Putamen (tissue), 1 donor: ENCODE measurements around the gene TUBB2B.
"Not testable (repeated sequence)": the region's sequence is repeated elsewhere in the genome, so short reads cannot be mapped to it uniquely, and the experiment has no call there.

Source experiments
- DNase-seq: peaks from one replicate; pipeline ENCODE4 v3.0.0-alpha.2; 2016; ENCODE audit warnings: low spot score

The TUBB2B gene

GRCh38 chr6:3209114-3210023 lies 18.1 kb downstream of the TUBB2B start:
- DNase-seq: peak; percentile 73

GRCh38 chr6:3208775-3209113 lies 18.7 kb downstream of the TUBB2B start:
- DNase-seq: no peak

GRCh38 chr6:3208098-3208774 lies 19.2 kb downstream of the TUBB2B start:
- no peak for DNase-seq

- DNase-seq: no peak
Measured at GRCh38 chr6:3206339-3207015, 21.0 kb downstream of the TUBB2B start.

GRCh38 chr6:3205913-3206312 lies 21.5 kb downstream of the TUBB2B start:
- no peak for DNase-seq

GRCh38 chr6:3204921-3205320 lies 22.5 kb downstream of the TUBB2B start:
- DNase-seq: no peak

- DNase-seq: no peak
Measured at GRCh38 chr6:3202999-3203696, 24.3 kb downstream of the TUBB2B start.

- no peak for DNase-seq
Measured at GRCh38 chr6:3201388-3201787, 26.1 kb downstream of the TUBB2B start.

- DNase-seq: no peak
Measured at GRCh38 chr6:3200682-3201081, 26.8 kb downstream of the TUBB2B start.

GRCh38 chr6:3199382-3199781 lies 28.1 kb downstream of the TUBB2B start:
- no peak for DNase-seq

- DNase-seq: not testable (repeated sequence)
Measured at GRCh38 chr6:3197734-3198133, 29.7 kb downstream of the TUBB2B start.

- DNase-seq: no peak
Measured at GRCh38 chr6:3196770-3197169, 30.7 kb downstream of the TUBB2B start.

- peak; percentile 74 for DNase-seq
Measured at GRCh38 chr6:3195695-3196497, 31.6 kb downstream of the TUBB2B start.

- no peak for DNase-seq
Measured at GRCh38 chr6:3195420-3195694, 32.1 kb downstream of the TUBB2B start.

- peak; percentile 86 for DNase-seq
Measured at GRCh38 chr6:3194535-3195419, 32.7 kb downstream of the TUBB2B start.

GRCh38 chr6:3193102-3193849 lies 34.2 kb downstream of the TUBB2B start:
- no peak for DNase-seq

GRCh38 chr6:3190779-3191178 lies 36.7 kb downstream of the TUBB2B start:
- no peak for DNase-seq

- DNase-seq: no peak
Measured at GRCh38 chr6:3190056-3190455, 37.4 kb downstream of the TUBB2B start.

GRCh38 chr6:3189192-3189591 lies 38.3 kb downstream of the TUBB2B start:
- DNase-seq: not testable (repeated sequence)

- no peak for DNase-seq
Measured at GRCh38 chr6:3188262-3188661, 39.2 kb downstream of the TUBB2B start.
